ENCODE measurements around the gene PGBD5. TPM values are rescaled to one million over a fixed set of nuclear protein-coding genes. Genes with fewer than 3 reads are reported as not detected.
A peak's percentile ranks its signal among the peaks of the same experiment; 100 is the strongest.

The PGBD5 gene
- total and polyA plus RNA-seq, 8 donors, result 2.8 to 17.2 (median 10.4) TPM

DNA sequence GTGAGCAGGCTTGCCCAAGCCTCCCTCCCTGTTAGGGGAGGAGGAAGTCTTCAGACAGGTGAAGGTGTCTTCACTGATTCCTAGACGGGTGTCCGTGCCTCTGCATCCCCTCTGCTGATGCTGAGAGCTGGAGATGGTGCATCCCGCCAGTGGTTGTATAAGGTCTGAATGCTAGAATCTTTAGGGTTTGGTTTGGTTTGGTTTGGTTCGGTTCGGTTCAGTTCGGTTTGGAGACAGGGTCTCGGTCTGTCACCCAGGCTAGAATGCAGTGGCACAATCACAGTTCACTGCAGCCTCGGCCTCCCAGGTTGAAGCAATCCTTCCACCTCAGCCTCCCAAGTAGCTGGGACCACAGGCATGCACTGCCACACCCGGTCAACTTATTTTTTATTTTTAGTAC is 153.6 kb downstream of the PGBD5 start:
- ATAC-seq, result no peak
- intact Hi-C loops (cut with DNase I), result no loop called here
- DNase-seq, result peak in 1 of 6 donors; percentile 35

DNA sequence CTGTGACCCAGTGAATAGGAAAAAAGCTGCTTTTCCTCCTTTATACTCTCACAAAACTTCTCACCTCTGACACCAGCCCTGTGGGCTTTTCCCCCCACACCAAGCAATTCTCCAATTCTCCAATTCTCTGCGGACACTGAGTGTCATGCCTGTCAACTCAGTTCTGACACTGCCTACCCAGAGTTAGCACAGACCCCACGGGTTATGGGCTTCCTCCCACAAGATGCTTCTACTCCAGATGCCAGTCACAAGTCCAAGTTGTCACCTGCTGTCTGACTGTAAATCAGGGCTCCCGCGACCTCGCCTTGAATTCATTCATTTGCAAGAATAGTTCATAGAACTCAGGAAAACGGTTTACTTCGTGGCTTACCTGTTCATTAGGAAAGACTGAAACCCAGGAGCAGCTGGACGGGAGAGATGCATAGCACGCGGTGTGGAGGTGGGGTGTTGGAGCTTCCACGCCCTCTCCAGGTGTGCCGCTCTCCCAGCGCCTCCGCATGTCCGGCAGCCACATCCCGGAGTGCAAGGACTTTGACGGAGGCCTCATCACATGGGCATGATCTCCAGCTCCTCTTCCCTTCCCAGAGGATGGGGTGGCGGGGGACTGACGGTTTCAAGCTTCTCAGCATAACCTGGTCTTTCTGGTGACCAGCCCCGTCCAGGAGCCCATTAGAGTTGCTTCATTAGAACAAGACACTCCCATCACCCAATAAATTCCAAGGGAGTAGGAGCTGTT is 154.7 kb downstream of the PGBD5 start:
- TF ChIP-seq, protein P1, sequence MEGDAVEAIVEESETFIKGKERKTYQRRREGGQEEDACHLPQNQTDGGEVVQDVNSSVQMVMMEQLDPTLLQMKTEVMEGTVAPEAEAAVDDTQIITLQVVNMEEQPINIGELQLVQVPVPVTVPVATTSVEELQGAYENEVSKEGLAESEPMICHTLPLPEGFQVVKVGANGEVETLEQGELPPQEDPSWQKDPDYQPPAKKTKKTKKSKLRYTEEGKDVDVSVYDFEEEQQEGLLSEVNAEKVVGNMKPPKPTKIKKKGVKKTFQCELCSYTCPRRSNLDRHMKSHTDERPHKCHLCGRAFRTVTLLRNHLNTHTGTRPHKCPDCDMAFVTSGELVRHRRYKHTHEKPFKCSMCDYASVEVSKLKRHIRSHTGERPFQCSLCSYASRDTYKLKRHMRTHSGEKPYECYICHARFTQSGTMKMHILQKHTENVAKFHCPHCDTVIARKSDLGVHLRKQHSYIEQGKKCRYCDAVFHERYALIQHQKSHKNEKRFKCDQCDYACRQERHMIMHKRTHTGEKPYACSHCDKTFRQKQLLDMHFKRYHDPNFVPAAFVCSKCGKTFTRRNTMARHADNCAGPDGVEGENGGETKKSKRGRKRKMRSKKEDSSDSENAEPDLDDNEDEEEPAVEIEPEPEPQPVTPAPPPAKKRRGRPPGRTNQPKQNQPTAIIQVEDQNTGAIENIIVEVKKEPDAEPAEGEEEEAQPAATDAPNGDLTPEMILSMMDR (IDR thresholded peaks at IDR 0.05), result no peak
- ATAC-seq (no peak), FAIRE-seq (no peak), DNase-seq (peak in 1 of 6 donors; percentile 45)
- Histone ChIP-seq H3K36me3 (peaks cover 0 to 17% (median 0%) of the 10 kb centered on the region in 3 donors), H3K27me3 (no peaks in the 10 kb centered on the region), H3K4me1 (peaks cover 0 to 22% (median 8%) of the 10 kb centered on the region in 3 donors), H3K9me3 (no peaks in the 10 kb centered on the region), H3K4me3 (no peak overlapping the region), H3K27ac (peak overlapping the region in 1 of 4 donors; percentile 54)
- WGBS, 2 donors, result 87 to 90% methylated on average over 20 of the region's 20 CpGs
- intact Hi-C loops (cut with DNase I), result no loop called here

More for the DNA sequence above, 153.6 kb downstream of the PGBD5 start:
- no peak for FAIRE-seq
- Histone ChIP-seq H3K27ac (no peak overlapping the region), H3K4me3 (no peak overlapping the region), H3K9me3 (no peaks in the 10 kb centered on the region), H3K27me3 (no peaks in the 10 kb centered on the region), H3K36me3 (peaks cover 0 to 27% (median 0%) of the 10 kb centered on the region in 3 donors), H3K4me1 (peaks cover 0 to 15% (median 8%) of the 10 kb centered on the region in 3 donors)
- 89 to 92% methylated on average over 9 of the region's 9 CpGs for WGBS, 2 donors
- TF ChIP-seq, protein P1 (IDR thresholded peaks at IDR 0.05), result no peak

DNA sequence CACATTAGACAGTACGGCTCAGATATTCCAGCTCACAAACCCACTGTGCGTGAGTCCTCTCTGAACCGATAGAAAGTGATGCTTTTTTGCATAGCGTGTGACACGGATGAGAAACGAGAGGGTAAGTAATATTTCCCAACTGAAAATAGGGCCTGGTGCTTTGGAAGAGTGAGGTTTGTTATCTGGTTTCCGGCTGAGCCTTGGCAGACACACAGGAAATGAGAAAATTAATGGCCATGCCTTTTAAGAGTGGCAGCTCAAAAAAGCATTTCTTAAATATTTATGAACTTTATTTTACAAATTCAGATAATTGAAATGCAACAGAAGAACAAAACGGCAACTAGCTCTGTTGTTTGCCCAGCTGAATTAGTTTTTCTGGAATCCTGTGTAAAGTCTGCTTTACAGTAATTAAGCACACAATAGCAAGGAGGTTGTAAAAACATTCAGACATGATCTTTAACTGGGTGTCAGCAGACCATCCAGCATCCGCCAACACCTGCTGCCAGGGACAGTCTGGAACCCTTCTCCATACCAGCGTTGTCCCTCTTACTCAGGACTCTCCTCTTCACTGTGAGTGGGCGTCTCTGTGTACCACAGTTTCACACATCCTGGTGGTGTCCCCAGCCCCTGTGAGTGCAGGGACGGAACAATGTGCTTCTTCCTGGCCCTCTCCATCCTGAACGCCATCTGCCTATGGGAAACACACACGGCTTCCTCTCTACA is 155.4 kb downstream of the PGBD5 start:
- H3K4me1 ChIP-seq, result peaks cover 0 to 22% (median 8%) of the 10 kb centered on the region in 3 donors
- H3K9me3 ChIP-seq, result no peaks in the 10 kb centered on the region
- no peak overlapping the region for H3K4me3 ChIP-seq
- H3K27ac ChIP-seq, result peak overlapping the region in 3 of 4 donors; percentile 19 to 54 (median 34)
- WGBS, 2 donors, result 46 to 49% methylated on average over 14 of the region's 14 CpGs
- peak in 1 of 6 donors; percentile 27 for DNase-seq
- H3K27me3 ChIP-seq, result no peaks in the 10 kb centered on the region
- peaks cover 0 to 17% (median 0%) of the 10 kb centered on the region in 3 donors for H3K36me3 ChIP-seq
- TF ChIP-seq, protein P1 (IDR thresholded peaks at IDR 0.05), result no peak
- no peak for ATAC-seq
- intact Hi-C loops (cut with DNase I), result no loop called here
- no peak for FAIRE-seq

DNA sequence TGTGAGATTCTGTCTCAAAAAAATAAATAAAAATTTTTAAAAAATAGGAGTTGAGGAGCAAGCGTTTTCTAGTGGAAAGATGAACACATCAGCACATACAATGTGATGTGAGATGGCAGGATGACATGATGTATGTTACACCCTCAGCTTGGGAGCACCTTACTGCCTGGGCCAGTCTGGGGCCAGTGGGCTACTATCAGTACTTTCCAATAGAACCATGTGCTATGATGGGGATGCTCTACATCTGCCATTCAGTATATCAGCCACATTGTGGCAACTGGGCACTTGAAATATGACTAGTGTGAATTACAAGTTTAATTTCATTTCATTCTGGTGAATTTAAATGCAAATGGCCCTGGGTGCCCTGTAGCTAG is 156.0 kb downstream of the PGBD5 start:
- Histone ChIP-seq H3K9me3 (no peaks in the 10 kb centered on the region), H3K27me3 (no peaks in the 10 kb centered on the region), H3K36me3 (peaks cover 0 to 18% (median 4%) of the 10 kb centered on the region in 3 donors), H3K27ac (peak overlapping the region in 3 of 4 donors; percentile 19 to 54 (median 34)), H3K4me1 (peaks cover 0 to 22% (median 8%) of the 10 kb centered on the region in 3 donors), H3K4me3 (no peak overlapping the region)
- ATAC-seq (no peak), FAIRE-seq (no peak), DNase-seq (no peak)
- intact Hi-C loops (cut with DNase I), result no loop called here
- 85 to 92% methylated on average over 1 of the region's 1 CpG for WGBS, 2 donors
- TF ChIP-seq, protein P1 (IDR thresholded peaks at IDR 0.05), result no peak

Data from pancreas (tissue), 10 donors.